ENCODE results near the gene LRRD1. TPM values are rescaled to one million over a fixed set of nuclear protein-coding genes. Genes with fewer than 3 reads are reported as not detected.

Gene LRRD1
- total and polyA plus RNA-seq, 9 of the 15 experiments (the other 6 are each of a cell fraction or from before 2014, with no cell fraction given), result 0.07 to 0.15 TPM; not detected in 7

- TF ChIP-seq SMAD2 (IDR thresholded peaks at IDR 0.05; ENCODE audit: low read depth, low read length) (no peak), MNT (conservative IDR thresholded peaks at IDR 0.05) (peak; percentile 34 to 53; a peak in 2 of 4 replicates), SP1 (CRISPR knock-in tag; IDR thresholded peaks at IDR 0.05) (no peak), ZNF23 (CRISPR knock-in tag; IDR thresholded peaks at IDR 0.05) (no peak), TARDBP (IDR thresholded peaks at IDR 0.05) (no peak), ZNF165 (CRISPR knock-in tag; IDR thresholded peaks at IDR 0.05; ENCODE audit: borderline replicate concordance) (no peak), CBX3 (IDR thresholded peaks at IDR 0.05; ENCODE audit: borderline replicate concordance in 1 of 2, low read length in 2 of 2) (peak in 1 of 2 experiments; percentile 79; a peak in 1 of 3 replicates), HDAC6 (IDR thresholded peaks at IDR 0.05; ENCODE audit: low read depth, low read length) (no peak), ESRRA (IDR thresholded peaks at IDR 0.05; ENCODE audit: borderline replicate concordance, low read depth) (no peak), FUS (optimal IDR thresholded peaks at IDR 0.05; ENCODE audit: low read depth, low read length) (no peak), ZKSCAN1 (IDR thresholded peaks at IDR 0.05; ENCODE audit: low read depth, low read length) (no peak), ZNF224 (CRISPR knock-in tag; IDR thresholded peaks at IDR 0.05) (no peak), ZNF668 (CRISPR knock-in tag; IDR thresholded peaks at IDR 0.05) (no peak), ZNF644 (tag; IDR thresholded peaks at IDR 0.05; ENCODE audit: low read depth) (no peak), ESRRB (CRISPR knock-in tag; IDR thresholded peaks at IDR 0.05; ENCODE audit: borderline replicate concordance) (no peak), PPARD (CRISPR knock-in tag; IDR thresholded peaks at IDR 0.05) (no peak), ETV5 (CRISPR knock-in tag; IDR thresholded peaks at IDR 0.05; ENCODE audit: low read depth) (no peak)
- TF ChIP-seq, protein P1, sequence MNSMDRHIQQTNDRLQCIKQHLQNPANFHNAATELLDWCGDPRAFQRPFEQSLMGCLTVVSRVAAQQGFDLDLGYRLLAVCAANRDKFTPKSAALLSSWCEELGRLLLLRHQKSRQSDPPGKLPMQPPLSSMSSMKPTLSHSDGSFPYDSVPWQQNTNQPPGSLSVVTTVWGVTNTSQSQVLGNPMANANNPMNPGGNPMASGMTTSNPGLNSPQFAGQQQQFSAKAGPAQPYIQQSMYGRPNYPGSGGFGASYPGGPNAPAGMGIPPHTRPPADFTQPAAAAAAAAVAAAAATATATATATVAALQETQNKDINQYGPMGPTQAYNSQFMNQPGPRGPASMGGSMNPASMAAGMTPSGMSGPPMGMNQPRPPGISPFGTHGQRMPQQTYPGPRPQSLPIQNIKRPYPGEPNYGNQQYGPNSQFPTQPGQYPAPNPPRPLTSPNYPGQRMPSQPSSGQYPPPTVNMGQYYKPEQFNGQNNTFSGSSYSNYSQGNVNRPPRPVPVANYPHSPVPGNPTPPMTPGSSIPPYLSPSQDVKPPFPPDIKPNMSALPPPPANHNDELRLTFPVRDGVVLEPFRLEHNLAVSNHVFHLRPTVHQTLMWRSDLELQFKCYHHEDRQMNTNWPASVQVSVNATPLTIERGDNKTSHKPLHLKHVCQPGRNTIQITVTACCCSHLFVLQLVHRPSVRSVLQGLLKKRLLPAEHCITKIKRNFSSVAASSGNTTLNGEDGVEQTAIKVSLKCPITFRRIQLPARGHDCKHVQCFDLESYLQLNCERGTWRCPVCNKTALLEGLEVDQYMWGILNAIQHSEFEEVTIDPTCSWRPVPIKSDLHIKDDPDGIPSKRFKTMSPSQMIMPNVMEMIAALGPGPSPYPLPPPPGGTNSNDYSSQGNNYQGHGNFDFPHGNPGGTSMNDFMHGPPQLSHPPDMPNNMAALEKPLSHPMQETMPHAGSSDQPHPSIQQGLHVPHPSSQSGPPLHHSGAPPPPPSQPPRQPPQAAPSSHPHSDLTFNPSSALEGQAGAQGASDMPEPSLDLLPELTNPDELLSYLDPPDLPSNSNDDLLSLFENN (IDR thresholded peaks at IDR 0.05; ENCODE audit: low read depth in 2 of 2, low read length in 2 of 2), result peak in 1 of 2 experiments; percentile 76; a peak in 2 of 4 replicates
- TF ChIP-seq, protein P2, sequence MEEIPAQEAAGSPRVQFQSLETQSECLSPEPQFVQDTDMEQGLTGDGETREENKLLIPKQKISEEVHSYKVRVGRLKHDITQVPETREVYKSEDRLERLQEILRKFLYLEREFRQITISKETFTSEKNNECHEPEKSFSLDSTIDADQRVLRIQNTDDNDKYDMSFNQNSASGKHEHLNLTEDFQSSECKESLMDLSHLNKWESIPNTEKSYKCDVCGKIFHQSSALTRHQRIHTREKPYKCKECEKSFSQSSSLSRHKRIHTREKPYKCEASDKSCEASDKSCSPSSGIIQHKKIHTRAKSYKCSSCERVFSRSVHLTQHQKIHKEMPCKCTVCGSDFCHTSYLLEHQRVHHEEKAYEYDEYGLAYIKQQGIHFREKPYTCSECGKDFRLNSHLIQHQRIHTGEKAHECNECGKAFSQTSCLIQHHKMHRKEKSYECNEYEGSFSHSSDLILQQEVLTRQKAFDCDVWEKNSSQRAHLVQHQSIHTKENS (CRISPR knock-in tag; IDR thresholded peaks at IDR 0.05), result no peak
- TF ChIP-seq, protein P3, sequence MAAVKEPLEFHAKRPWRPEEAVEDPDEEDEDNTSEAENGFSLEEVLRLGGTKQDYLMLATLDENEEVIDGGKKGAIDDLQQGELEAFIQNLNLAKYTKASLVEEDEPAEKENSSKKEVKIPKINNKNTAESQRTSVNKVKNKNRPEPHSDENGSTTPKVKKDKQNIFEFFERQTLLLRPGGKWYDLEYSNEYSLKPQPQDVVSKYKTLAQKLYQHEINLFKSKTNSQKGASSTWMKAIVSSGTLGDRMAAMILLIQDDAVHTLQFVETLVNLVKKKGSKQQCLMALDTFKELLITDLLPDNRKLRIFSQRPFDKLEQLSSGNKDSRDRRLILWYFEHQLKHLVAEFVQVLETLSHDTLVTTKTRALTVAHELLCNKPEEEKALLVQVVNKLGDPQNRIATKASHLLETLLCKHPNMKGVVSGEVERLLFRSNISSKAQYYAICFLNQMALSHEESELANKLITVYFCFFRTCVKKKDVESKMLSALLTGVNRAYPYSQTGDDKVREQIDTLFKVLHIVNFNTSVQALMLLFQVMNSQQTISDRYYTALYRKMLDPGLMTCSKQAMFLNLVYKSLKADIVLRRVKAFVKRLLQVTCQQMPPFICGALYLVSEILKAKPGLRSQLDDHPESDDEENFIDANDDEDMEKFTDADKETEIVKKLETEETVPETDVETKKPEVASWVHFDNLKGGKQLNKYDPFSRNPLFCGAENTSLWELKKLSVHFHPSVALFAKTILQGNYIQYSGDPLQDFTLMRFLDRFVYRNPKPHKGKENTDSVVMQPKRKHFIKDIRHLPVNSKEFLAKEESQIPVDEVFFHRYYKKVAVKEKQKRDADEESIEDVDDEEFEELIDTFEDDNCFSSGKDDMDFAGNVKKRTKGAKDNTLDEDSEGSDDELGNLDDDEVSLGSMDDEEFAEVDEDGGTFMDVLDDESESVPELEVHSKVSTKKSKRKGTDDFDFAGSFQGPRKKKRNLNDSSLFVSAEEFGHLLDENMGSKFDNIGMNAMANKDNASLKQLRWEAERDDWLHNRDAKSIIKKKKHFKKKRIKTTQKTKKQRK (IDR thresholded peaks at IDR 0.05; ENCODE audit: borderline replicate concordance, low read depth, low read length), result no peak
Observed at GRCh38 chr7:92161271-92161670, 17.7 kb downstream of the LRRD1 start (continued).

Data from K562 (cell line).